NCI-H1694 (cell line): ENCODE measurements around the gene RPL21.

Experiments used
- DNase-seq: peaks from one replicate; lab custom pipeline; 2025; lab: John Stamatoyannopoulos, UW

RPL21 gene

GRCh38 chr13:27258637-27259386 is 7.5 kb downstream of the RPL21 start:
- DNase-seq = no peak

DNA sequence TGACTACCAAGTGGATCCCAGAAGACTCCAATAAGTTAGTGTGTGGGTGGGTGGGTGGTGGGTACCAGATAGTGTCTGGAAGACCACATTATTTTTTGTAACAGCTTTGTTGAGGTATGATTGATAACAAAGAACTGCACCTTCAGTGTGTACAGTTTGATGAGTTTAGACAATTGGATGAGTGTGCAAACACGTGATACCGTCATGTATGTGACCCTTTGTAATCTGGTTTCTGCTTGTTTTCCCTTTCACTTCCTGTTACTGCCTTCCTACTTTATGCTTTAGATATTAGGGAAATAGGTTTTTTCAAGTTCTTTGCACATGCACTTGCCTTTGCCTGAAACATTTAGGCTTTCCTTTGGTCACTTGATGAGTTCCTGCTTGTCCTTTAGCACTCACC is 8.5 kb downstream of the RPL21 start:
- DNase-seq = no peak

DNA sequence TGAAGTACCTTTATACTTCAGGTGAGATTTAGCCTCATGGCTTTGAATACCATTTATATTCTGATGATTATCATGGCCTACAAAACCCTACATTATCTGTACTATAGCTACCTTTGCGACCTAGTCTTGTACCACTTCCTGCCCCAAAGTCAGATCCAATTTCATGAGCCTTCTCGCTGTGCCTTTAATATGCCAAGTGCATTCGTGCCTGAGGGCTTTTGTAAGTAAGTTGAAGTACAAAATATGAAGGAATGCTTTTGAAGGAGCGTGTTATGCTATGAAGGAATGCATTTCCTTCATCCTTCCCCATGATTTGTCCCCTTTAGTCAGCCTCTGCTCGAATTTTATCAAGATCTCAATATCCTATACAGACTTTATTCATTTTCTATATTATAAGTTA is 10.0 kb downstream of the RPL21 start:
- DNase-seq = no peak

DNA sequence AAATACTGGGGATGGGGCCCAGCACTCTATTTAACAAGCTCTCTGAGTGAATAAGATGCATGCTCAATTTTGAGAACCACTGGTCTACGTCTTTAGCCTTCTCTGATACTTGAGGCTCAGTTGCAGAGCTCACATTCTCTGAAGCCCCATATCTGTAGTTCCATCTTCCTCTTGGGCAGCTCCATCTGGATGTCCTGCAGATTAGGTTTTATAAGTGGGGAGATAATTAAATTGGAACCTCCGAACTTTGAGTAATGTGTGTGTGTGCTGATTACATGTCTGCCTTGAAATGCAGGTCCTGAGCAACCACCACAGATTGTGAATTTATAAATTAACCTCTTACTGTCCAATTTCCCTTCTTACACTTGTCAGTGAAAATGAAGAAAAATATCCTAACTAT is 12.1 kb downstream of the RPL21 start:
- DNase-seq = no peak

GRCh38 chr13:27264181-27264580 is 12.8 kb downstream of the RPL21 start:
- DNase-seq = peak; percentile 67

DNA sequence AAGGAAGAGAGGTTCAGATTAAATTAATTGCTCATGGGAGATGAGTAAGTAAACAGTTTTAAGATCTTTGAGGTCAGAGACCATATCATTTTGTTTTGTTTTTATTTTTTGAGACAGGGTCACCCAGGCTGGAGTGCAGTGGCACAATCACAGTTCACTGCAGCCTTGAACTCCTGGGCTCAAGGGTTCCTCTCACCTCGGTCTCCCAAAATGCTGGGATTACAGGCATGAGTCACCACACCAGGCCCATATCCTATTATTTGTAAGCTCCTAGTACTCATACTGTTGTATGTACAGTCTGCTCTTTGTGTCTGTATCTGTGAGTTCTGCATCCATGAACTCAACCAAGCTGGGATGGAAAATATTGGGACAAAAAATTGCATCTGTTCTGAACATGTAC is 13.3 kb downstream of the RPL21 start:
- no peak for DNase-seq

GRCh38 chr13:27266917-27267316 is 15.6 kb downstream of the RPL21 start:
- DNase-seq = no peak

DNA sequence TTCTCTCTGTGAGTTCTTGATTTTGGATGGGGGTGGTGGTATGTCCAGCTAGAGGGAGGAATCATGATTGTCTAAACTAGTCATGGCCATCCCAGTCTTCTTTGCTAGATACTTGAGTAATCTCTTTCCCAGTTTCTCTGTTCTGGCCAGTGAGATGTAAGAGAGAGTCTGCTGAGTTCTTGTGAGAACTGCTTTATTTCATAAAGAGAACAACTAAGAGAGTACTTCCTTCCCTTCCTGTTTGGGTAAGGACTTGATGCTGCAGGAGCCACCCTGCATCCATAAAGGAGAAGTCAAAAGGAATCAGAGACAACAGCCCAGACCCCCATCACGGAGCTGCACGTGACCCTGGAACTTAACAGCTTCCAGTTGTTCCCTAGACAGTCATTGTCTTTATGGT is 16.2 kb downstream of the RPL21 start:
- no peak for DNase-seq

DNA sequence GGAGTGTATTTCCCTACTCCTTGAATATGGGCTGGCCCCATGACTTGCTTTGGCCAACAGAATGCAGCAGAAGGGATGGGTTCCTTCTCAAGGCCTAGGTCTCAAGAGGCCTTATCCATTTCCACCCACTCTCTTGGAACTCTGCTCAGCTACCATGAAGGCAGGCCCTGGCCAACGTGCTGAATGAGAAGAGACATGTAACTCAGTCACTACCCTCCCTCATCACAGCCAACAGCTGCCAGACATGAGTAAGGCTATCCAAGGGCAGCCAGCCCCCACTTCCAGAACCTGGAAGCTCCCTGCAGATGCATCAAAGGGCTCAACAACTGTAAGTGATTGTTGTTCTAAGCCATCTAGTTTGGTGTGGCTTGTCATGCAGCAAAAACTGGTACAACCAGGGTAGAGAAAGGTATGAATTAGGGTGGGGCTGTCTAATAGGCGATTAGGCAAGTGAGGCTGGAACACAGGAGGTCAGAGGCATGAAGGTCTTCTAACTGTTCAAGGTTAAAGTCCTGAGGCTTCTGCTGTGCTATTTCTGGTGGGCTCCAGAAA is 17.8 kb downstream of the RPL21 start:
- no peak for DNase-seq

- peak; percentile 51 for DNase-seq
Measured at GRCh38 chr13:27270594-27271520, 19.5 kb downstream of the RPL21 start, which contains the start of gene RASL11A. Gene RASL11A (plus strand): TSS chr13:27270830. CDS start chr13:27270945, 115 bp downstream.

DNA sequence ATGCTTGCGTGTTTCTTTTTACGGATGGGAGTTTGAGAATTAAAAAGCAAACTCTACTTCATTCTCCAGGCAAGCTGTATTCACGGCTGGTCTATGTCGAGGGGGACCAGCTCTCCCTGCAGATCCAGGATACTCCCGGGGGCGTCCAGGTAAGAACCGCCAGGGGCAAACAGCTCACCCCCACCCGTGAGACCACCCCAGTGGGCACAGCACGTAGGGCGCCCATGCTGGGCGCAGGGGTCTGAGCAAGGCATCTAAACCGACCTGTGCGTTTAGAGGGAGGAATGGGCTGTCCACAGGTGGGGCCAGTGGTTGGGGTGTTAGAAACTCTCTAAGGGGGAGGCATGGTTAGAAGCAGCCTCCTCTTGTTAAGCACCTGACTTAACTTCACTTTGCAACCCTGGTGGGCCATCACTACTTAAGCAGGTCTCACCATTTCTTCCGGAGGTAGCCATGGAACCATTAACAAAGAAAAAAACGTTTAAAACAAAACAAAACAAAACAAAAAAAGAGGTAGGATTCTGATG is 20.3 kb downstream of the RPL21 start:
- no peak for DNase-seq

- no peak for DNase-seq
Measured at GRCh38 chr13:27273658-27274425, 22.5 kb downstream of the RPL21 start.

GRCh38 chr13:27274631-27275030 is 23.3 kb downstream of the RPL21 start:
- no peak for DNase-seq

DNA sequence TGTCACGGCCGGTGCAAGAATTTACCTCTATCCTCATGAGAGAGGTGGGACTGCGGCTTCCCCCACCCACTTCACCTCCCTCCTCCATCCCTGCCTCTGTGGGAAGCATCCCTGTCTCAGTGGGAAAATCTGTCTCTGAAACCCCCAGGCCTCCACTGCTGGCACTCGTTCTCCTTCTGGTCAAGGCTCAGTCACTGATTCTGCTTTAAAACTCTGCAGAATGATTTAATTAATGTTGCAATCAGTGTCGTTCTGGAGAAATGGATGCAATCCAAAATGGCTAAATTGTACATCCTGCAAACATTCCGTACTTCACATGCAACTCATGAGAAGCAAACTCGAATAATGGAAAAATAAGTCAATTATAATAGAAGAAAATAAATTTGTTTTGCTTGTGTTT is 24.8 kb downstream of the RPL21 start:
- no peak for DNase-seq

DNA sequence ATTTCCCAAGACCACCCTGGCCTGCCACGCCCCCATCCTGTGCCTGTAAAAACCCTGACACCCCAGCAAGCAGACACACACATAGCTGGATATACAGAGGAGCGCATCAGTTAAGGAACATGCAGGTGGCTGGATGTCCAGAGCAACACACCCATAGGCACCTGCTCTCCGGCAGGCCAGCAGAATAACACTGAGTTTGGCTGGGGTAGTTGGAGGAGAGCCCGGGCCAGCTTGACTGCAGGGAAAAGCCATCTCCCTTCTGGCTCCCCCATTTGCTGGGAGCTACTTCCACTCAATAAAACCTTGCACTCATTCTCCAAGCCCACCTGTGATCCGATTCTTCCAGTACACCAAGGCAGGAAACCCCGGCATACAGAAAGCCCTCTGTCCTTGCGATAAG is 28.1 kb downstream of the RPL21 start:
- no peak for DNase-seq

DNA sequence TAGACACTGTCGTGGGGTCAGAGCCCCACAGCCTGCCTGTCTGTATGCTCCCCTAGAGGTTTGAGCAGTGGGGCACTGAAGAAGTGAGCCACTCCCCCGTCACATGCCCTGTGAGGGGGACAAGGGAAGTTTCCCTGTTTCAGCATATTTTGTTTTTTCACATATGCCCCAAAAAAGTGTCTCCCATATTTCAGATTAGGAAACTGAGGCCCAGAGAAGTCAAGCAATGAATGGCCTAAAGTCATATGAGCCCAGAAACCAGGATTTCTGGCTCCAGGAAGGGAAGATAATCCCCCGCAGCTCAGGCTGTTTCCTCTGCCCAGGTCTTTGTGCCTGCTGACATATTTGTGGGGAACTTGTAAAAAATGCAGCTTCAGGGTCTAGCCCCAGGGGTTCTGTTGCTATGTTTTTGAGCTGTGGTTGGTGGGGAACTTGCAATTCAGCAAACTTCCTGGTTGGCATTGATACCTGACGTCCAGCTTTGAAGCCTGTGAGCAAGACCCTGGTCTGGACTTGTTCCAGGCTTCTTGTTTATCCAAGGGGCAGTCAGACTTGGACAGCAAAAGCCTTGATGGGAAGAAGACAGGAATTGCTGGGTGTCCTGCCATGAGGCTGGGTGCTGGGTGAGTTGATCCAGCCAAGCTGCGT is 28.8 kb downstream of the RPL21 start:
- no peak for DNase-seq

DNA sequence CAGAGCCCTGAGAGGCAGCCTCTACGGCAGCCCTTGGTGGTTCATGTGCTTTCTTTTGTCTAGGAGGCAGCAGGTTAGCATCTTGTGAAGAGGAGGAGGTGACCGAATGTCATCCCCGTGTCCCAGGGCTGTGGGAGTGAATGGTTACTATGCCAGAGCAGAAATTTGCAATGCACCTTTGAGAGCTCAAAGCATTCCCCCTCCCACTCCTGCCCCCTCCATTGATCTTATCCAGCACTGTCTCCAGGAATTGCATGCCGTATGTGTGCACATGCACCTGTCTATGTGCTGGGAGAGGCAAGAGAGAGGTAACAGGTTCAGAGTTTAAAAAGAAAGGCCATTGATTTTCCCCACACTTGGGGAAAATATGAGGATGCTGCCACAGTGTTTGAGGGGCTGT is 29.5 kb downstream of the RPL21 start:
- DNase-seq = no peak

- no peak for DNase-seq
Measured at GRCh38 chr13:27281420-27281819, 30.1 kb downstream of the RPL21 start.

DNA sequence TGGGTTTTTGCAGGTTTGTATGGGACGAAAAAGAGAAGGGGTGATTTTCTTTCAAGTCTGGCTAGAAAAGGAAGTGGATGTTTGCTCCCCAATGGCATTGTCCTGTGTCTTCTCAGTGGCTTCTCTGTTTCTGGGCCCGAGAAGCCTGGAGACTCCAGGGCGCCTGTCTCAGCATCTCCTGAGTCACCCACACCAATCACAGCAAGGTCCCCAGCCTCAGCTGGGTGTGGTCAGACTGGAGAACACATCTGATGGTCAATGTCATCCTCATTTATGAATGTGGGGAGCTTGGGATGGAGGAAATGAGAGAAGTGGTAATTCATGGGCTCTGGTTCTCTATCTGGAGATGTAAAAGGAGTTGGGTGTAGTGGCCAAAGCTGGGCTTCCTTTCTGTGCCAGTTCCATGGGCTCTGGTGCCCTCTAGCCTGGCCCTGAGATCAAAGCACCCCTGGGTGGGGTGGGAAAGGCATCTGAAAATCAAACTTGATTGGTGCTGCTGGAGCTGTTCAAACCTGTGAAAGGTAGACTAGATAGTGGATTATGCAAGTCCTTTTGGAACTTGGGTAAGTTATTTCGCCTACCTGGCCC is 32.6 kb downstream of the RPL21 start:
- no peak for DNase-seq

- DNase-seq = no peak
Measured at GRCh38 chr13:27288392-27288791, 37.0 kb downstream of the RPL21 start.
